Stimulated activated CD4-positive, alpha-beta T cell treated with anti-CD3 and anti-CD28 coated beads, TNF-alpha, amount 100 ng/mL, for 1 hour (primary cell): Measurements from ENCODE around the gene ITGB8.
"Not testable (repeated sequence)": the region's sequence is repeated elsewhere in the genome, so short reads cannot be mapped to it uniquely, and the experiment has no call there.

Source experiments
- DNase-seq, 3 donors: peaks; one replicate each; pipeline ENCODE4 v3.0.0-alpha.2; 2020; ENCODE audit warnings: low read depth in 3 of 3, low spot score in 1 of 3

Gene ITGB8

GRCh38 chr7:20330239-20330927 is at the start of gene ITGB8:
Gene ITGB8 (plus strand): TSS chr7:20330900. CDS start chr7:20331807, 907 bp downstream.
- DNase-seq: peak in 1 of 3 donors; percentile 46

- DNase-seq: no peak
Measured at GRCh38 chr7:20282959-20283358, 47.7 kb upstream of the ITGB8 start.

- no peak for DNase-seq
Measured at GRCh38 chr7:20283385-20283784, 47.3 kb upstream of the ITGB8 start.

GRCh38 chr7:20284003-20284770 is 46.5 kb upstream of the ITGB8 start:
- no peak for DNase-seq

GRCh38 chr7:20284771-20285143 is 45.9 kb upstream of the ITGB8 start:
- DNase-seq: no peak

GRCh38 chr7:20287317-20287716 is 43.4 kb upstream of the ITGB8 start:
- no peak for DNase-seq

- DNase-seq: no peak
Measured at GRCh38 chr7:20288036-20288435, 42.7 kb upstream of the ITGB8 start.

GRCh38 chr7:20290505-20291111 is 40.1 kb upstream of the ITGB8 start:
- no peak for DNase-seq

GRCh38 chr7:20293336-20293735 is 37.4 kb upstream of the ITGB8 start:
- DNase-seq: no peak

GRCh38 chr7:20296444-20296843 is 34.3 kb upstream of the ITGB8 start:
- DNase-seq: no peak

GRCh38 chr7:20296901-20297300 is 33.8 kb upstream of the ITGB8 start:
- no peak for DNase-seq

- DNase-seq: no peak
Measured at GRCh38 chr7:20298486-20298901, 32.2 kb upstream of the ITGB8 start.

- no peak for DNase-seq
Measured at GRCh38 chr7:20299145-20299544, 31.6 kb upstream of the ITGB8 start.

GRCh38 chr7:20299647-20300312 is 30.9 kb upstream of the ITGB8 start:
- no peak for DNase-seq

- no peak for DNase-seq
Measured at GRCh38 chr7:20301311-20301939, 29.3 kb upstream of the ITGB8 start.

- not testable (repeated sequence) for DNase-seq
Measured at GRCh38 chr7:20302300-20302699, 28.4 kb upstream of the ITGB8 start.

- no peak for DNase-seq
Measured at GRCh38 chr7:20302891-20303290, 27.8 kb upstream of the ITGB8 start.

- no peak for DNase-seq
Measured at GRCh38 chr7:20304366-20304765, 26.3 kb upstream of the ITGB8 start.

GRCh38 chr7:20305726-20306125 is 25.0 kb upstream of the ITGB8 start:
- DNase-seq: no peak

- no peak for DNase-seq
Measured at GRCh38 chr7:20306180-20306946, 24.3 kb upstream of the ITGB8 start.
